Ureter (tissue), 1 donor: ENCODE measurements around the gene NR2F2. TPM values are rescaled to one million over a fixed set of nuclear protein-coding genes. Genes with fewer than 3 reads are reported as not detected.
A peak's percentile ranks its signal among the peaks of the same experiment; 100 is the strongest.

Experiments used
- DNase-seq: peaks from one replicate; pipeline ENCODE4 v3.0.0-alpha.2; 2020; ENCODE audit warnings: low spot score
- total RNA-seq: library from RNA; stranded (reverse); gene quantifications from one replicate; pipeline ENCODE4 v1.2.4, GENCODE V29; 2023
- donor health status: DM: yes; HTN: yes; CAD: no.

Gene NR2F2
- total RNA-seq, 1 donor from 2014 or later, result 90.8 TPM

GRCh38 chr15:96320107-96320506 lies 10.4 kb upstream of the NR2F2 start:
- no peak for DNase-seq

- DNase-seq, result no peak
These were observed 9.5 kb upstream of the NR2F2 start for GRCh38 chr15:96320703-96321638.

DNA sequence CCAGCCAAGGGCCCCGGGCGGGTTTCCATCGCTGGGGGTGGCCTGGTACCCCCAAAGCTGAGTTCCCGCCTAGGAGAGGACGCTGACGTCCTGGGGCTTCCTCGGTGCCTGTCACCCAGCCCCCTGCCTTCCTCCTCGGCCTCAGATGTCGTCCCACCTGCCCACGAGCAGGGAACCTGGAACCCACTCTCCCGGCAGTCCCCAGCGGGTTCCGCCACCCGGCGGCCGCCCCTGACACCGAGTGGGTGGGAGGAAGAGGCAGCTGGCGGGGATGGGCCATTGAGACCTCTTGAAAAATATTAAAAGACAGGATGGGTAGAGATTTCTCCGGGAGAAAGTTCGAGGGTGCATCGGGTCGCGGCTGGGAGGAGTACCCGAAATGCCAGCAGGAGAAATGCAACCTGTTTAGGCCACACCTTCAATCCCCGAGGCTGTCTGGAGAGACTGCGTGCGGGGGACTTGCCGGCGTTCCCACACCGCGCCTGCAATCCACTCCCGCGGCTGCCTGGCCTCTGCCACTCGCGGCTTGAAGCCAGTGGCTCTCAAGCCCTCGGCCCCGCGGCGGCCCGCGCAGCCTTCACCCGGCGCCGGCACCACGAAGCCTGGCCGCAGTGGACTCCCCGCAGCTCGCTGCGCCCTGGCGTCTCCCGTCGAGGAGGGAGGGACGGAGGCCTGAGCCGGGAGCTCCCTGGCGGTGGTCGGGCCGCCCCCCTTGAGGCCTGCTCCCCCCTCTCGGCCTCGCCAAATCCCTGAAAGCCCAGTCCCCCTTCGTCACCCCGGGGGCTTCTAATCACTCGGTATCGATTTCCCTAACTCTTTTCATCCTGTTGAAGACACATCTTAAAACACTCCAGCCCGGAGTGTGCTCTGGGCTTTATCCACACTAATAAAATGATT lies 8.6 kb upstream of the NR2F2 start:
- no peak for DNase-seq

GRCh38 chr15:96322536-96323318 lies 7.8 kb upstream of the NR2F2 start:
- DNase-seq, result no peak

GRCh38 chr15:96323319-96324145 lies 7.0 kb upstream of the NR2F2 start:
- no peak for DNase-seq

GRCh38 chr15:96324192-96324895 lies 6.2 kb upstream of the NR2F2 start:
- DNase-seq, result no peak

GRCh38 chr15:96324940-96325540 lies 5.5 kb upstream of the NR2F2 start:
- no peak for DNase-seq

- DNase-seq, result no peak
These were observed 4.8 kb upstream of the NR2F2 start for GRCh38 chr15:96325541-96326327.

DNA sequence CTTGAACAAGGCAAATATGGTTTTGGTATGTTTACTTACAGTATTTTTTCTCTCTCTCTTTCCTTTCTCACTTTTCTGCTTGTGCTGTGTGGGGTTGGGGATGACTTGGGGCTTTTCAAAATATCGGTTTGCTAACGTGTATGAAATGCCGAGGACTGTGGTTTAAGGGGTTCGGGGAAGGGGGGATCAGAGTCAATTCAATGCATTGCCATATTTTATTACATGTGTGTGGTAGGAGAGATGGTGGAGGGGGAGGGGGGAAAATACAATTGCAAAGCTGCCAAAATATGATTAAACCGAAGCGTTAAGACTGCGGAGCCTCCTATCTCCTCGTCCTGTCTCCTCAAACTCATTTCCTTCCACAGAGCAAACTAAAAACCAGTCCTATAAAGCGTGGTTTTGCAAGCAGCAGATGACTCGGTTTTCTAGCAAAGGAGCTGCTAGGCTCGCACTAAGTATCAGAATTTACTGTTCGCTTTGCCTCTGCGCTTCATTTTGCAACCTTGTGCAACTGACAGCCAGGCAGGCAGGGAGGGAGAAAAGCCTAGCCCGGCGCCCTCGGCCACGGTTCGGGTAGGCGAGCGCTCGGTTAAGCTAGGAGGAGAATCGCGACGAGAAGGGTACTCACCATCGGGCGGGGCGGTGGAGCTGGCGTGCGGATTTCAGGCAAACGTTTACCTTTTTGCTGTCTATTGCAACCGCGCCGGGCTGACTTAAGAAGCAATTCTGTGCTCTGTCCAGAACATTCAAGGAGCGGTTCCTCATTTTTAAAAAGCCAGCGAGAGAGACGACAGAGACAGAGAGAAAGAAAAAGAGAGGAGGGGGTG lies 4.0 kb upstream of the NR2F2 start:
- no peak for DNase-seq

DNA sequence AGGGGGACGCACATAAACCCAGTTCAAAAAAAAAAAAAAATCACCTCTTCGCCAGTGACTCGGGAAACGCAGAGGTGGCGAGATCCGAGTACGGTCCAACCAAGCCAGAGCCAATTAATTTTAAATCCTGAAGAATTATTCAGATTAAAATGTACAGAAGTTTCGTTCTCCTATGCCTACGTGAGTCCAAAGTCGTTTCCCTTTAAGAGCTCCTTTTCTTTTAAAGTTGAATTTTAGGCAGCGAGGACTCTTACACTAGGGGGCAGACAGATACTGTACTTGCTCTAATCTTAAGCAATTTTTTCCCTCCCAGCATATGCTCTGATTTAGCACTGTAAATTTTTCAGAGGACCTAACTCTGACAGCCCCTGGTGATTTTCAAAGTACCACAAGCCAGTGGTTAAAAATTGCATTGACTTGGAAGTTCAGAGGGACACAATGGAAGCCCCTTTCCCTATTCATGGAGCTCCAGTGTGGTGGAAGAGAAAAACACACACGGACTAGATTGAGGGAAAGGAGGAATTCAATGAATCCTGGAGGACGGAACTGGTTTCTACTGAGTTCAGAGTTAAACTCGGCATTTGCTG lies 3.3 kb upstream of the NR2F2 start:
- no peak for DNase-seq

DNA sequence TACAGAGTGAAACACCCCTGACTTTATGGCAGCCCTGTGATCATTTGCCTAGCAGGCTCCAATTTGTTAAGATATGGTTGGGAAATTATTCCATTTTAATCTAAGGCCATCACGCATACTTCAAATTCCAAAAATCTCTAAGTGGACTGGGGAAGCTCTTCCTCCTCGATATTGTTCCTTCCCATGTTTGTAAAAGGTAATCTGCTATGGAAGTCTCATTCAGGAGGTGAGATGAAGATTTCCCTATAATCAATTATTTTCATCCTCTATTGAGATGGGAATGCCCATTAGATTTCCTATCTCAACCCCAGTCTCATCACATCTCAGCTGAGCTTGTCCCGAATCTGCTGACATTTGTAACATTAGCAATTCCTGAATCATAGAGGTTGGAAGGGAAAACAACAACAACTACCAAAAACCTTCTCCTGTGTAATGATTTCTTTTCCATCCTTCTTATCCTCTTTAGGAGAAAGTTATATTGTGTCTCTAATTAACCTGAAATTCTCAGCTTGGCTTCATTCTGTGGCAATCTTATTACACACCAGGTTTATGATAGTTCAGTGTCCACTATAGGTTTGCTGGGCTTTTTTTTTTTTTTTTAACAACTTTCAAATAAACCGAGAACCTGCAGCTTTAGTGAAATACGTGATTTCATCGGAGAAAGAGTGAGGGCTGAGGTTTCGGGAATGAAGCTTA lies 2.2 kb upstream of the NR2F2 start:
- no peak for DNase-seq

DNA sequence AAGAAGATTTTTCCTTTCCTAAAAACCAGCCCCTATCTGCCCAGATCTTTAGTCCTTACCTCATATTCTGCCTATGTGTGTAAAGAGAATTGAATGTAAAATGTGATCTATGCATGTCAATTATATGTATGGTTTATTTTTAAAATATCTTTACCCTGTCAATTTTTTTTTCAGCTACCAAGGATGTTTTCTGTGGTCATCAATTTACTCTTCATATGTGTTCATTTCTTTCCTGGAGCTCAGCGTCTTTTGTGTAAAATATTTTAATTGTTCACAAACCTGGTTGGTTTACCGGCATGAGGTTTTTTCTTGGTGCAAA lies 1.7 kb upstream of the NR2F2 start:
- no peak for DNase-seq

- DNase-seq, result no peak
These were observed 1.0 kb upstream of the NR2F2 start for GRCh38 chr15:96329403-96329981.

GRCh38 chr15:96330064-96330449 lies 443 bp upstream of the NR2F2 start:
- DNase-seq, result peak; percentile 78

DNA sequence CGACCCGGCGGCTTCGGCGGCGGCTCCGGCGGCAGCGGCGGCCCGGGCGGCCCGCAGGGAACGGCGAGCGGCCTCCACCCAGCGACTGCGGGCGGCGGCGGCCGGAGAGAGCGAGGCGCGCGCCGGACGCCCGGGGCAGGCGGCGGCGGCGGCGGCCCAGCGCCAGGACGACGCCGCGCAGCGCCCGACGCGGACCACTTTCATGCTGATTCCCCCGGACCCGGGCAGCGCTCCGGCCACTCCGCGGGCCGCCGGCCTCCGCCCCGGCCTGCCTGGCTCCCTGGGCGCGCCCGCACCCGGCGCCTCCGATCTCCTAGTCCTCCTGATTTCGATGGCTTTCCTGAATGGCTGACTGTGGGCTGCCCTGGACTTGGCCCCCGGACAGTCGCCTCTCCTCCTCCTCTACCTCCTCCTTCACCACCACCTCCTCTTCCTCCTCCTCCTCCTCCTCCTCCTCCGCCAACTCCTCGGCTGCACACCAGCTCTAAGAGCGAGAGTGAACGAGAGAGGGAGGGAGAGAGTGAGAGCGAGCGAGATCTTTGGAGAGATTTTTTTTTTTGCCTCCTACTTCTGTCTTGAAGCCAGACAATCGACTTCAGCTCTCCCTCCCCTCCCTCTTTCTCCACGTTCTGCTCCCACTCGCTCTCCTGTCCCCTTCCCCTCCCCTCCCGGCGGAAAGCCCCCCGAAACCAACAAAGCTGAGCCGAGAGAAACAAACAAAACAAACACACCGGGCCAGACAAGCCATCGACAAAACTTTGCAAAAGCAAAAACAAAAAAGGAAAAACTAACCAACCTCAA lies 844 bp downstream of the NR2F2 start:
- DNase-seq, result no peak
